Measurements from ENCODE around the gene RYR2. TPM values are rescaled to one million over a fixed set of nuclear protein-coding genes. Genes with fewer than 3 reads are reported as not detected.
"Not testable (repeated sequence)": the region's sequence is repeated elsewhere in the genome, so short reads cannot be mapped to it uniquely, and the experiment has no call there.

The RYR2 gene
- total RNA-seq, 1 experiment from 2014 or later, result 0.90 TPM

DNA sequence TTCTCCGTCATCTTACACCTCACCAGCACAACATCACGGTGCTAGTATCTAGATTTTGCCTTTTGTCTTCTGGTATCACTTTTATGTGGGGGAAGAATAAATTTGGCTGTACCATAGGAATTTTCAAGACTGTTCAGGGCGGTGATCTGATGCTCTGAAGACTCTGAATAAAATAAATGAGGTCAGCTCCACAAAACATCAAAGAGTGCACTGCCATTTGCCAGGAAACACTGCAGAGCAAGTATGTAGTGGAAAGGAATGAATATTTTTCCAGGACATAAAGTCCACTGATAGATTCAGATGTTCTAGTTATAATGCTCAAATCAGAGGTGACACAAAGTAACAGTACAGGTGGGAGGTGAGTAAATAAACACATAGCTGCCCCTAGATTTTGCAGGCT is 792.5 kb downstream of the RYR2 start:
- TF ChIP-seq, protein P1, sequence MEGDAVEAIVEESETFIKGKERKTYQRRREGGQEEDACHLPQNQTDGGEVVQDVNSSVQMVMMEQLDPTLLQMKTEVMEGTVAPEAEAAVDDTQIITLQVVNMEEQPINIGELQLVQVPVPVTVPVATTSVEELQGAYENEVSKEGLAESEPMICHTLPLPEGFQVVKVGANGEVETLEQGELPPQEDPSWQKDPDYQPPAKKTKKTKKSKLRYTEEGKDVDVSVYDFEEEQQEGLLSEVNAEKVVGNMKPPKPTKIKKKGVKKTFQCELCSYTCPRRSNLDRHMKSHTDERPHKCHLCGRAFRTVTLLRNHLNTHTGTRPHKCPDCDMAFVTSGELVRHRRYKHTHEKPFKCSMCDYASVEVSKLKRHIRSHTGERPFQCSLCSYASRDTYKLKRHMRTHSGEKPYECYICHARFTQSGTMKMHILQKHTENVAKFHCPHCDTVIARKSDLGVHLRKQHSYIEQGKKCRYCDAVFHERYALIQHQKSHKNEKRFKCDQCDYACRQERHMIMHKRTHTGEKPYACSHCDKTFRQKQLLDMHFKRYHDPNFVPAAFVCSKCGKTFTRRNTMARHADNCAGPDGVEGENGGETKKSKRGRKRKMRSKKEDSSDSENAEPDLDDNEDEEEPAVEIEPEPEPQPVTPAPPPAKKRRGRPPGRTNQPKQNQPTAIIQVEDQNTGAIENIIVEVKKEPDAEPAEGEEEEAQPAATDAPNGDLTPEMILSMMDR (IDR thresholded peaks at IDR 0.05; ENCODE audit: unreplicated experiment), result no peak
- CTCF ChIA-PET, result no interaction called here
- no peaks in the 10 kb centered on the region for H3K9me3 Mint-ChIP-seq (ENCODE audit: low read depth, unreplicated experiment)
- no peaks in the 10 kb centered on the region for H3K27me3 Mint-ChIP-seq (ENCODE audit: unreplicated experiment)
- H3K4me1 Mint-ChIP-seq (ENCODE audit: low read depth, unreplicated experiment), result no peaks in the 10 kb centered on the region
- no peak overlapping the region for H3K4me3 Mint-ChIP-seq (ENCODE audit: low read depth, unreplicated experiment)
- intact Hi-C loops (cut with micrococcal nuclease; ENCODE audit: unreplicated experiment), result no loop called here
- H3K36me3 Mint-ChIP-seq (ENCODE audit: insufficient read depth, unreplicated experiment), result no peaks in the 10 kb centered on the region
- BruUV-seq (replicated peaks), result no TSS peak
- no peak for DNase-seq
- no peak overlapping the region for H3K27ac Mint-ChIP-seq (ENCODE audit: unreplicated experiment)

DNA sequence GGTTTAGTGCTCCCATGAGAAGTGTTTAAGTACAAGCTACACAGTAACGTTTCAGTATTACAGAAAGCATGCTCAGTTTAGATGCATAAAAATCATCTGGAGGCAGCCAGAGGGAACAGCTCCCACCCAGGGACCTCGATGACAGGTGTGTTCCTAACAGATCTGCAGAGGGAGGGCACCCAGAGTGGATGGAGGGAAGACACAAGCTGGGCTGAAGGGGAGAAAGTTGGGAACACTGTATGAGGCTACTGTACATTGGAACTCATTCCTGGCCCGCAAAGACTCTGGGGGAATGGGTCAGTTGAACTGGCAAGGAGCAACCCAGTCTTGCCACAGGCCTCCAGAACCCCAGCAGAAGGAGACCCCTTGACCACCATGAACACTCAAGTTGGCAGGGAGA is 796.3 kb downstream of the RYR2 start:
- Mint-ChIP-seq H3K4me3 (ENCODE audit: low read depth, unreplicated experiment) (no peak overlapping the region), H3K4me1 (ENCODE audit: low read depth, unreplicated experiment) (no peaks in the 10 kb centered on the region), H3K9me3 (ENCODE audit: low read depth, unreplicated experiment) (peaks cover 3% of the 10 kb centered on the region), H3K27me3 (ENCODE audit: unreplicated experiment) (no peaks in the 10 kb centered on the region), H3K27ac (ENCODE audit: unreplicated experiment) (no peak overlapping the region), H3K36me3 (ENCODE audit: insufficient read depth, unreplicated experiment) (no peaks in the 10 kb centered on the region)
- CTCF ChIA-PET, result no interaction called here
- no peak for DNase-seq
- TF ChIP-seq, protein P1 (IDR thresholded peaks at IDR 0.05; ENCODE audit: unreplicated experiment), result no peak
- intact Hi-C loops (cut with micrococcal nuclease; ENCODE audit: unreplicated experiment), result no loop called here
- BruUV-seq (replicated peaks), result no TSS peak

DNA sequence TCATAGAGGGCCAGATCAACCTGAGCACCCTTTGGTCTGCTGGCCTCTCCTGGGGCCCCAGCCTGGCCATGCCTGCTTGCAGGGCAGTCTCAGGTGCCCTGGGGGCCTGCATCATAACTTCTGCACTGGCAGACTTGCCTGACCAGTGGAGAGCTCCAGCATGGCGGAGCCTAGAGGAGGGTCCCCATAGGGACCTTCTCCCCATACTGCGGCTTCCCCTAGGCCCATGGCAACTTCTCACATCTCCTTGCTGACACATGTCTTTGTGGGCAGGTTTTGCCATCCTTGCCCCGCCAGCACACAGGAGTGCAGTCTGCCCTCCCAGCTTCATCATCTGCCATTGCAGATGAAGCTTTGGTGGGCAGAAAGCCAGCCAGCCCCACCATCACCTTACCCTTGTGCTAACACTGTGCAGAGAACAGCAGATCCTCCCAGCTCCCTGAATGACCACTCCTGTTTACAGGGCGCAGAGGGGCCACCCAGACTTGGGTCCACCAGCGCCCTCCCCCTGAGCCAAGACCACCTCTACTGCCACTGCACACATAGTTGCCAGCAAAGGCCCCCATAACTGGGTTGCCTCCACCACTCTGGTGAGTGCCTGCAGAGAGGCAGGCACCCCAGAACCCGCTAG is 797.0 kb downstream of the RYR2 start:
- CTCF ChIA-PET, result no interaction called here
- TF ChIP-seq, protein P1 (IDR thresholded peaks at IDR 0.05; ENCODE audit: unreplicated experiment), result no peak
- DNase-seq, result no peak
- H3K4me3 Mint-ChIP-seq (ENCODE audit: low read depth, unreplicated experiment), result no peak overlapping the region
- no TSS peak for BruUV-seq (replicated peaks)
- intact Hi-C loops (cut with micrococcal nuclease; ENCODE audit: unreplicated experiment), result no loop called here
- no peak overlapping the region for H3K27ac Mint-ChIP-seq (ENCODE audit: unreplicated experiment)
- no peaks in the 10 kb centered on the region for H3K36me3 Mint-ChIP-seq (ENCODE audit: insufficient read depth, unreplicated experiment)
- H3K9me3 Mint-ChIP-seq (ENCODE audit: low read depth, unreplicated experiment), result peaks cover 3% of the 10 kb centered on the region
- H3K27me3 Mint-ChIP-seq (ENCODE audit: unreplicated experiment), result no peaks in the 10 kb centered on the region
- H3K4me1 Mint-ChIP-seq (ENCODE audit: low read depth, unreplicated experiment), result no peaks in the 10 kb centered on the region

DNA sequence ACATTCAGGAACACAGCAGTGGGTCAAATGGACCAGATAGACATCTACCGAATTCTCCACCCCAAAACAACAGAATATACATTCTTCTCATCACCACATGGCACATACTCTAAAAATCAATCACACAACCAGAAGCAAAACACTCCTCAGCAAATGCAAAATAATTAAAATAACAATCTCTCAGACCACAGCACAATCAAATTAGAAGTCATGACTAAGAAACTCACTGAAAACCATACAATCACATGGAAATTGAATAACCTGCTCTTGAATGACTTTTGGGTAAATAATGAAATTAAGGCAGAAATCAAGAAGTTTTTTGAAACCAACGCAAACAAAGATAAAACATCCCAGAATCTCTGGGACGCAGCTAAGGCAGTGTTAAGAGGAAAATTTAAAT is 799.5 kb downstream of the RYR2 start:
- CTCF ChIA-PET, result no interaction called here
- Mint-ChIP-seq H3K27ac (ENCODE audit: unreplicated experiment) (no peak overlapping the region), H3K4me1 (ENCODE audit: low read depth, unreplicated experiment) (peaks cover 2% of the 10 kb centered on the region), H3K9me3 (ENCODE audit: low read depth, unreplicated experiment) (peaks cover 5% of the 10 kb centered on the region), H3K36me3 (ENCODE audit: insufficient read depth, unreplicated experiment) (no peaks in the 10 kb centered on the region), H3K4me3 (ENCODE audit: low read depth, unreplicated experiment) (no peak overlapping the region), H3K27me3 (ENCODE audit: unreplicated experiment) (no peaks in the 10 kb centered on the region)
- intact Hi-C loops (cut with micrococcal nuclease; ENCODE audit: unreplicated experiment), result no loop called here
- BruUV-seq (replicated peaks), result no TSS peak
- DNase-seq, result no peak
- TF ChIP-seq, protein P1 (IDR thresholded peaks at IDR 0.05; ENCODE audit: unreplicated experiment), result no peak

DNA sequence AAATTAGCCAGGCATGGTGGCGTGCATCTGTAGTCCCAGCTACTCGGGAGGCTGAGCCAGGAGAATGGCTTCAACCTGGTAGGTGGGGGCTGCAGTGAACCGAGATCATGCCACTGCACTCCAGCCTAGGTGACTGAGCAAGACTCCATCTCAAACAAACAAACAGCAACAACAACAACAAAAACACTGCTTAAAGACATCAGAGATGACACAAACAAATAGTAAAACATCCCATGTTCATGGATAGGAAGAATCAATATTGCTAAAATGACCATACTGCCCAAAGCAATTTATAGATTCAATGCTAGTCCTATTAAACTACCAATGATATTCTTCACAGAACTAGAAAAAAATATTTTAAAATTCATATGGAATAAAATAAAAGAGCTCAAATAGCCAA is 801.5 kb downstream of the RYR2 start:
- H3K9me3 Mint-ChIP-seq (ENCODE audit: low read depth, unreplicated experiment); DNase-seq; BruUV-seq (replicated peaks); H3K27me3 Mint-ChIP-seq (ENCODE audit: unreplicated experiment); H3K27ac Mint-ChIP-seq (ENCODE audit: unreplicated experiment); H3K4me3 Mint-ChIP-seq (ENCODE audit: low read depth, unreplicated experiment); H3K4me1 Mint-ChIP-seq (ENCODE audit: low read depth, unreplicated experiment); CTCF ChIA-PET; H3K36me3 Mint-ChIP-seq (ENCODE audit: insufficient read depth, unreplicated experiment); intact Hi-C loops (cut with micrococcal nuclease; ENCODE audit: unreplicated experiment): not testable (repeated sequence)

Data from Calu3 (cell line).